B cell (primary cell): Measurements from ENCODE around the gene LPCAT1. TPM values are rescaled to one million over a fixed set of nuclear protein-coding genes. Genes with fewer than 3 reads are reported as not detected.
"Not testable (repeated sequence)": the region's sequence is repeated elsewhere in the genome, so short reads cannot be mapped to it uniquely, and the experiment has no call there.

ENCODE experiments used
- ATAC-seq: fragments of 200-7000 bp; cut with Tn5 transposase; one replicate; pipeline ENCODE4 v1.10.0; 2021; ENCODE audit warnings: low read depth, mild to moderate bottlenecking, moderate number of reproducible peaks, moderate library complexity
- CTCF ChIA-PET: fragments of 350-600 bp; sonication (Branson Sonifier 250); formaldehyde crosslinking; loops from one replicate; lab custom pipeline; 2021; ENCODE audit warnings: antibody characterized with exemption, inconsistent platforms; lab: Charles Lee
- POLR2A ChIA-PET: fragments of 350-600 bp; sonication (Branson Sonifier 250); formaldehyde crosslinking; loops from one replicate; lab custom pipeline; 2021; ENCODE audit warnings: antibody characterized with exemption; lab: Charles Lee
- DNase-seq: peaks from one replicate; pipeline ENCODE4 v3.0.0; 2013
- H2AFZ ChIP-seq: 2 replicates; pipeline ENCODE4 v1.6.1; 2012; ENCODE audit warnings: mild to moderate bottlenecking, low read depth, low read length; ENCODE audit not compliant: insufficient read depth, poor library complexity, severe bottlenecking
- H3K27ac ChIP-seq, 2 donors: 1 replicate in 1 of 2; 2 replicates in 1 of 2; pipeline ENCODE4 v1.5.1; 2012 to 2013; ENCODE audit warnings: low read length in 2 of 2, mild to moderate bottlenecking in 2 of 2, moderate library complexity in 1 of 2
- H3K27me3 ChIP-seq, 4 experiments: fragments of 200-600 bp in 1 of 4; sonication (generic) in 1 of 4; replicated peaks in 1 of 4; 1 replicate in 2 of 4; 2 replicates in 2 of 4; pipeline versions ENCODE4 v1.6.1 to v1.7.0; 2013 to 2016; ENCODE audit warnings: low read length in 3 of 4, mild to moderate bottlenecking in 2 of 4, mixed read lengths in 1 of 4, moderate library complexity in 1 of 4; ENCODE audit not compliant: insufficient read depth in 4 of 4, control insufficient read depth in 3 of 4; ENCODE audit errors: control extremely low read depth in 1 of 4
- H3K36me3 ChIP-seq, 2 experiments: replicated peaks in 1 of 2; 1 replicate in 1 of 2; 2 replicates in 1 of 2; pipeline versions ENCODE4 v1.6.1 to v1.7.1; 2013; ENCODE audit warnings: low read length in 1 of 2; ENCODE audit not compliant: insufficient read depth in 2 of 2, control insufficient read depth in 1 of 2; ENCODE audit errors: control extremely low read depth in 1 of 2, extremely low read depth in 1 of 2
- H3K4me1 ChIP-seq, 2 donors: fragments of 200-600 bp in 1 of 2; sonication (generic) in 1 of 2; 1 replicate in 1 of 2; 2 replicates in 1 of 2; pipeline versions ENCODE4 v1.5.1 to v1.6.1; 2013 to 2017; ENCODE audit warnings: low read length in 2 of 2; ENCODE audit not compliant: control insufficient read depth in 2 of 2, insufficient read depth in 2 of 2
- H3K4me2 ChIP-seq: replicated peaks from 2 replicates; pipeline ENCODE3; 2012; ENCODE audit warnings: mild to moderate bottlenecking, low read depth, low read length; ENCODE audit not compliant: poor library complexity, severe bottlenecking
- H3K4me3 ChIP-seq, 5 experiments: fragments of 200-600 bp in 1 of 5; sonication (generic) in 1 of 5; 1 replicate in 3 of 5; 2 replicates in 2 of 5; pipeline versions ENCODE4 v1.5.1 to v1.7.0; 2011 to 2016; ENCODE audit warnings: low read length in 4 of 5, mild to moderate bottlenecking in 4 of 5, low read depth in 2 of 5, control low read depth in 1 of 5, moderate library complexity in 1 of 5; ENCODE audit not compliant: insufficient read depth in 1 of 5; ENCODE audit errors: control extremely low read depth in 1 of 5, extremely low read depth in 1 of 5
- H3K79me2 ChIP-seq: fragments of 200-600 bp; sonication (generic); one replicate; pipeline ENCODE4 v1.6.0; 2016; ENCODE audit warnings: low read length; ENCODE audit not compliant: control insufficient read depth, insufficient read depth
- H3K9ac ChIP-seq: fragments of 200-600 bp; sonication (generic); 2 replicates; pipeline ENCODE4 v1.6.1; 2017; ENCODE audit warnings: mild to moderate bottlenecking, low read length, moderate library complexity
- H3K9me3 ChIP-seq, 3 donors: one replicate each; pipeline versions ENCODE4 v1.6.1 to v1.7.1; 2013; ENCODE audit warnings: low read length in 2 of 3; ENCODE audit not compliant: control insufficient read depth in 2 of 3, insufficient read depth in 1 of 3; ENCODE audit errors: control extremely low read depth in 1 of 3
- H4K20me1 ChIP-seq: 2 replicates; pipeline ENCODE4 v1.6.0; 2012; ENCODE audit warnings: mild to moderate bottlenecking, low read length; ENCODE audit not compliant: insufficient read depth, control insufficient read depth, poor library complexity, severe bottlenecking
- H3K27ac Mint-ChIP-seq: one replicate; pipeline ENCODE4 v1.8.0; 2021; ENCODE audit warnings: mixed read lengths
- H3K27me3 Mint-ChIP-seq: one replicate; pipeline ENCODE4 v1.8.0; 2021; ENCODE audit warnings: mixed read lengths
- H3K4me1 Mint-ChIP-seq: one replicate; pipeline ENCODE4 v1.8.0; 2021; ENCODE audit warnings: mixed read lengths
- H3K4me3 Mint-ChIP-seq: one replicate; pipeline ENCODE4 v1.8.0; 2021; ENCODE audit warnings: mixed read lengths
- H3K9me3 Mint-ChIP-seq: one replicate; pipeline ENCODE4 v1.8.0; 2022; ENCODE audit warnings: mixed read lengths; ENCODE audit not compliant: insufficient read depth
- EZH2 ChIP-seq: IDR thresholded peaks from 2 replicates; pipeline ENCODE4 v1.6.1; 2012; ENCODE audit warnings: borderline replicate concordance, low read depth, mild to moderate bottlenecking, moderate library complexity, low read length; ENCODE audit not compliant: insufficient read depth, poor library complexity, severe bottlenecking
- WGBS: methylation state at CpG from one replicate; pipeline ENCODE4 v1.1.5; 2013; ENCODE audit warnings: missing lambda C conversion rate; ENCODE audit not compliant: insufficient coverage; 5-methylcytosine and 5-hydroxymethylcytosine counted together
- intact Hi-C: fragments of 100-400 bp; cut with micrococcal nuclease; formaldehyde crosslinking; loops from one replicate; pipeline ENCODE4 v1.10.0; 2022
- polyA plus RNA-seq: library from polyadenylated mRNA; depleted of rRNA; stranded (reverse); fragments of >200 nt; gene quantifications from 2 replicates; pipeline ENCODE4 v1.2.3, GENCODE V29; 2012
- total RNA-seq, 2 donors: library from RNA; stranded (reverse); fragments of 120-200 nt in 1 of 2; gene quantifications; 1 replicate in 1 of 2; 2 replicates in 1 of 2; pipeline versions ENCODE4 v1.2.3 to v1.2.4, GENCODE V29; 2013 to 2022
- TF ChIP-seq, protein P1 (sequence below): fragments of 200-600 bp; IDR thresholded peaks from one replicate; pipeline ENCODE4 v1.8.0; 2022; ENCODE audit warnings: antibody characterized with exemption, mild to moderate bottlenecking

LPCAT1 gene
- total and polyA plus RNA-seq, 2 donors (not counting 1 experiment from before 2014, with no cell fraction given): 94.8 to 159 TPM

DNA sequence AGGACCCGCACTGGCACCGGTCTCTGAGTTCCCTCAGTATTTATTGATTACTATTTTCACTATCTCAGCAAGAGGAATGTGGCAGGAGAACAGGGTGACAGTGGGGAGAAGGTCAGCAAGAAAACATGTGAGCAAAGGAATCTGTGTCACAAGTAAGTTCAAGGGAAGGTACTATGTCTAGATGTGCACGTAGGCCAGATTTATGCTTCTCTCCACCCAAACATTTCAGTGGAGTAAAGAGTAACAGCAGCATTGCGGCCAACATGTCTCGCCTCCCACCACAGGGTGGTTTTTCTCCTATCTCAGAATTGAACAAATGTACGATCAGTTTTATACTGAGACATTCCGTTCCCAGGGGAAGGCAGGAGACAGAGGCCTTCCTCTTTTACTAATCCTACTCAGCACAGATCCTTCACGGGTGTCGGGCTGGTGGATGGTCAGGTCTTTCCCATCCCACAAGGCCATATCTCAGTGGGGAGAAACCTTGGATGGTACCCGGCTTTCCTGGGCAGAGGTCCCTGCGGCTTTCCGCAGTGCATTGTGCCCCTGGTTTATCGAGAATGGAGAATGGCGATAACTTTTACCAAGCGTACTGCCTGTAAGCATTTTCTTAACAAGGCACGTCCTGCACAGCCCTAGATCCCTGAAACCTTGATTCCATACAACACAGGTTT lies 43.9 kb upstream of the LPCAT1 start:
- CTCF ChIA-PET, intact Hi-C loops, H3K27ac ChIP-seq, H3K27me3 ChIP-seq, H3K4me1 ChIP-seq, H3K4me3 Mint-ChIP-seq, H3K27me3 Mint-ChIP-seq, POLR2A ChIA-PET, DNase-seq, H4K20me1 ChIP-seq, H3K79me2 ChIP-seq, H3K9me3 Mint-ChIP-seq, H3K4me2 ChIP-seq, ATAC-seq, H3K4me1 Mint-ChIP-seq, H2AFZ ChIP-seq, H3K9ac ChIP-seq, H3K27ac Mint-ChIP-seq, H3K4me3 ChIP-seq: not testable (repeated sequence)
- H3K9me3 ChIP-seq: peaks cover 0 to 15% (median 0%) of the 10 kb centered on the region in 3 donors
- WGBS: 90% methylated on average over 11 of the region's 16 CpGs
- peaks cover 0 to 22% of the 10 kb centered on the region in 2 experiments for H3K36me3 ChIP-seq

DNA sequence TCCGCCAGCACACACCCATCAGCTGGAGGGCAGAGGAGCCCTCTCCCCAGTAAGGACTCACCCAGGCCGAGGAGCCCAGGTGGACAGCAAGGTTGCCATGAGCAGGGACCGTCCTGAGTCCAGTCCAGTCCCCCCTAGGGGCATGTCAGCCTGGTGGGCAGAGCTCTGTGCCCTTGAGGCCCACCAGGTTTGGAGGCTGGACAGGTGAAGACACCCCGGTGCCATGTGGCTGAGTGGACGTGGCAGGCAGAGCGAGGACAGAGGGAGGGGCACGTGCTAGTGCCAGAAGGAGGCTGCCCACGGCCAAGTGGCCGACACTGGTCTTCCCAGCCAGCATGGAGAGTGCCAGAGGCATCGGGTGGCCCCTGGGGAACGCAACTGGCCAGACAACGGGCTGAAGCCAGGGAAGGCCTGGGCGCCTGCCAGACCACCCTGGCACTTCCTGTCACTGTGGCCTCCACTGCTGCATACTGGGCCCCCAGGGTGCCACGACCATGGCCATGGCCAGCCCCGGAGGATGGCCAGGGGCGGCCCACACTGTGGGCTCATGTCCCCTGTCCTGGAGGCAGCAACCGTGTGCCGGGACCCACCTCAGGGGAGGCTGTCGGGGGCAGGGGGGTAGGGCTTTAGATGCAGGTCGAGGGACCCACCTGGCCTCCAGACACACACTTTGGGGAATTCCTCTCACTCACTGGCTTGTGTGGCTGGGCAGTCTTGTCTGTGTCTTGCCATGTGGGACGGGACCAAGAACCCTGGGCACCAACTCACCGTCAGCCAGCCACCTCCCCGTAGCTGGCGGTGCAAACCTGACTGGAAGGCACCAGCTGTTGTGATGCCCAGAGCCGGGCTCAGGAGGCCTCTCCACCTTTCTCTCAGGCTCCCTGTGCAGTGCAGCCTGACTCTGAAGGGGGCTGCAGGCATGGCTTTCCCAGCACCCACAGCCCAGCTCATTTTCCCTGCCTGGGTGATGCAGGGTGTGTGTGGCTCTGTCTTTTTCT lies 42.3 kb upstream of the LPCAT1 start:
- Mint-ChIP-seq H3K27me3 (no peaks in the 10 kb centered on the region), H3K9me3 (no peaks in the 10 kb centered on the region), H3K4me1 (no peaks in the 10 kb centered on the region), H3K27ac (no peak overlapping the region), H3K4me3 (no peak overlapping the region)
- Histone ChIP-seq H4K20me1 (no peaks in the 10 kb centered on the region), H3K27ac (no peak overlapping the region), H2AFZ (no peak overlapping the region), H3K27me3 (no peaks in the 10 kb centered on the region), H3K4me3 (no peak overlapping the region), H3K4me2 (no peak overlapping the region), H3K36me3 (peaks cover 0 to 18% of the 10 kb centered on the region in 2 experiments), H3K9me3 (peaks cover 0 to 18% (median 0%) of the 10 kb centered on the region in 3 donors), H3K4me1 (no peaks in the 10 kb centered on the region), H3K9ac (no peak overlapping the region), H3K79me2 (no peaks in the 10 kb centered on the region)
- 90% methylated on average over 22 of the region's 25 CpGs for WGBS
- no peak for TF ChIP-seq EZH2
- TF ChIP-seq, protein P1, sequence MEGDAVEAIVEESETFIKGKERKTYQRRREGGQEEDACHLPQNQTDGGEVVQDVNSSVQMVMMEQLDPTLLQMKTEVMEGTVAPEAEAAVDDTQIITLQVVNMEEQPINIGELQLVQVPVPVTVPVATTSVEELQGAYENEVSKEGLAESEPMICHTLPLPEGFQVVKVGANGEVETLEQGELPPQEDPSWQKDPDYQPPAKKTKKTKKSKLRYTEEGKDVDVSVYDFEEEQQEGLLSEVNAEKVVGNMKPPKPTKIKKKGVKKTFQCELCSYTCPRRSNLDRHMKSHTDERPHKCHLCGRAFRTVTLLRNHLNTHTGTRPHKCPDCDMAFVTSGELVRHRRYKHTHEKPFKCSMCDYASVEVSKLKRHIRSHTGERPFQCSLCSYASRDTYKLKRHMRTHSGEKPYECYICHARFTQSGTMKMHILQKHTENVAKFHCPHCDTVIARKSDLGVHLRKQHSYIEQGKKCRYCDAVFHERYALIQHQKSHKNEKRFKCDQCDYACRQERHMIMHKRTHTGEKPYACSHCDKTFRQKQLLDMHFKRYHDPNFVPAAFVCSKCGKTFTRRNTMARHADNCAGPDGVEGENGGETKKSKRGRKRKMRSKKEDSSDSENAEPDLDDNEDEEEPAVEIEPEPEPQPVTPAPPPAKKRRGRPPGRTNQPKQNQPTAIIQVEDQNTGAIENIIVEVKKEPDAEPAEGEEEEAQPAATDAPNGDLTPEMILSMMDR: no peak
- ATAC-seq (no peak), DNase-seq (no peak)
- intact Hi-C loops: no loop called here
- ChIA-PET CTCF (no interaction called here), POLR2A (interaction anchor here (0.6 kb wide), 1 partner anchor 71 kb away, joined by 7 read pairs; no protein-coding TSS in a partner anchor)
